Measurements from ENCODE around the gene ALDH8A1.

GRCh38 chr6:134943522-134944111 lies 6.3 kb downstream of the ALDH8A1 start:
- no peak for TF ChIP-seq CTCF (IDR thresholded peaks at IDR 0.05; ENCODE audit: insufficient read depth, low read length, poor library complexity, severe bottlenecking)
- no peak for TF ChIP-seq EZH2phosphoT487 (conservative IDR thresholded peaks at IDR 0.05; ENCODE audit: low read length)

Measured in SU-DHL-6 (cell line).